Liver (tissue), 9 donors: ENCODE measurements around the gene PRCD. TPM values are rescaled to one million over a fixed set of nuclear protein-coding genes. Genes with fewer than 3 reads are reported as not detected.

Experiments
- DNase-seq: peaks from one replicate; pipeline ENCODE4 v3.0.0-alpha.2; 2017; ENCODE audit warnings: low spot score
- H3K27ac ChIP-seq, 2 donors: one replicate each; pipeline ENCODE4 v1.7.0; 2013; ENCODE audit warnings: inconsistent platforms in 2 of 2, low read length in 2 of 2, control low read depth in 1 of 2, low read depth in 1 of 2, mild to moderate bottlenecking in 1 of 2
- H3K27me3 ChIP-seq, 4 donors: one replicate each; pipeline versions ENCODE4 v1.6.1 to v1.7.0; 2013; ENCODE audit warnings: low read length in 3 of 4, inconsistent platforms in 1 of 4, mild to moderate bottlenecking in 1 of 4, moderate library complexity in 1 of 4; ENCODE audit not compliant: control insufficient read depth in 4 of 4, insufficient read depth in 4 of 4
- H3K36me3 ChIP-seq, 4 donors: one replicate each; pipeline versions ENCODE4 v1.6.1 to v1.7.0; 2013; ENCODE audit warnings: low read length in 3 of 4, mild to moderate bottlenecking in 3 of 4, low read depth in 1 of 4, moderate library complexity in 1 of 4; ENCODE audit not compliant: control insufficient read depth in 4 of 4, insufficient read depth in 3 of 4
- H3K4me1 ChIP-seq, 4 donors: one replicate each; pipeline versions ENCODE4 v1.6.1 to v1.7.0; 2013; ENCODE audit warnings: low read length in 3 of 4, mild to moderate bottlenecking in 3 of 4, moderate library complexity in 1 of 4; ENCODE audit not compliant: control insufficient read depth in 4 of 4, insufficient read depth in 4 of 4
- H3K4me3 ChIP-seq, 3 donors: one replicate each; pipeline versions ENCODE4 v1.6.1 to v1.7.0; 2013; ENCODE audit warnings: low read length in 3 of 3, control low read depth in 1 of 3, low read depth in 1 of 3, mild to moderate bottlenecking in 1 of 3
- H3K9ac ChIP-seq, 2 donors: one replicate each; pipeline ENCODE4 v1.7.0; 2013; ENCODE audit warnings: low read length in 2 of 2, mild to moderate bottlenecking in 2 of 2, moderate library complexity in 2 of 2, control low read depth in 1 of 2, low read depth in 1 of 2
- H3K9me3 ChIP-seq, 4 donors: one replicate each; pipeline versions ENCODE4 v1.6.1 to v1.7.0; 2013; ENCODE audit warnings: low read length in 3 of 4; ENCODE audit not compliant: control insufficient read depth in 4 of 4
- ATF3 ChIP-seq: IDR thresholded peaks from 2 replicates; pipeline ENCODE4 v1.6.1; 2016; ENCODE audit warnings: antibody characterized with exemption
- CTCF ChIP-seq: fragments of 150-350 bp; IDR thresholded peaks from 2 replicates; pipeline ENCODE4 v1.5.1; 2017; ENCODE audit warnings: improper control_type of control experiment, low read depth, low read length; ENCODE audit not compliant: missing input control
- EGR1 ChIP-seq, 2 donors: IDR thresholded peaks; 2 replicates each; pipeline ENCODE4 v1.6.1; 2016 to 2018; ENCODE audit warnings: antibody characterized with exemption in 2 of 2, low read depth in 2 of 2
- FOXA2 ChIP-seq: IDR thresholded peaks from 2 replicates; pipeline ENCODE4 v1.6.1; 2016; ENCODE audit warnings: antibody characterized with exemption
- GABPA ChIP-seq, 2 donors: IDR thresholded peaks in 1 of 2; conservative IDR thresholded peaks in 1 of 2; 2 replicates each; pipeline ENCODE4 v1.6.1; 2016; ENCODE audit warnings: antibody characterized with exemption in 2 of 2, mild to moderate bottlenecking in 1 of 2, moderate library complexity in 1 of 2
- HNF4A ChIP-seq, 2 donors: conservative IDR thresholded peaks; 2 replicates each; pipeline ENCODE4 v1.6.1; 2016; ENCODE audit warnings: antibody characterized with exemption in 2 of 2, mild to moderate bottlenecking in 2 of 2
- HNF4G ChIP-seq: IDR thresholded peaks from 2 replicates; pipeline ENCODE4 v1.6.1; 2016; ENCODE audit warnings: antibody characterized with exemption
- JUND ChIP-seq, 2 donors: IDR thresholded peaks; 2 replicates each; pipeline ENCODE4 v1.6.1; 2016; ENCODE audit warnings: antibody characterized with exemption in 2 of 2
- MAX ChIP-seq: IDR thresholded peaks from 2 replicates; pipeline ENCODE4 v1.6.1; 2016; ENCODE audit warnings: antibody characterized with exemption
- NR2F2 ChIP-seq: IDR thresholded peaks from 2 replicates; pipeline ENCODE4 v1.6.1; 2016; ENCODE audit warnings: antibody characterized with exemption
- RAD21 ChIP-seq, 2 donors: IDR thresholded peaks; 2 replicates each; pipeline ENCODE4 v1.6.1; 2016; ENCODE audit warnings: antibody characterized with exemption in 2 of 2, mild to moderate bottlenecking in 2 of 2
- REST ChIP-seq: IDR thresholded peaks from 2 replicates; pipeline ENCODE4 v1.6.1; 2016; ENCODE audit warnings: antibody characterized with exemption, mild to moderate bottlenecking
- RXRA ChIP-seq, 2 donors: IDR thresholded peaks; 2 replicates each; pipeline ENCODE4 v1.6.1; 2017 to 2018; ENCODE audit warnings: antibody characterized with exemption in 2 of 2, mild to moderate bottlenecking in 1 of 2
- SP1 ChIP-seq: IDR thresholded peaks from 2 replicates; pipeline ENCODE4 v1.6.1; 2018; ENCODE audit warnings: antibody characterized with exemption, mild to moderate bottlenecking
- TAF1 ChIP-seq: conservative IDR thresholded peaks from 2 replicates; pipeline ENCODE4 v1.6.1; 2016; ENCODE audit warnings: antibody characterized with exemption, mild to moderate bottlenecking
- YY1 ChIP-seq: IDR thresholded peaks from 2 replicates; pipeline ENCODE4 v1.6.1; 2016; ENCODE audit warnings: antibody characterized with exemption, mild to moderate bottlenecking
- ZBTB33 ChIP-seq: IDR thresholded peaks from 2 replicates; pipeline ENCODE4 v1.6.1; 2016; ENCODE audit warnings: antibody characterized with exemption
- WGBS: extraction: QIAGEN DNeasy Blood & Tissue Kit; methylation state at CpG from one replicate; pipeline ENCODE4 v1.1.7; 2013; 5-methylcytosine and 5-hydroxymethylcytosine counted together
- polyA plus RNA-seq, 2 donors: library from polyadenylated mRNA; stranded (reverse) in 1 of 2; unstranded in 1 of 2; fragments of 200-250 nt in 1 of 2; fragments of >200 nt in 1 of 2; fragmentation: Nextera tagmentation in 1 of 2; extraction: Ambion mirVana in 1 of 2; gene quantifications; one replicate each; pipeline versions ENCODE4 v1.2.1 to v1.2.3, GENCODE V29; 2013 to 2015
- total RNA-seq, 2 donors: library from RNA; depleted of rRNA; stranded (reverse); fragments of >200 nt; gene quantifications; one replicate each; pipeline ENCODE4 v1.2.3, GENCODE V29; 2014
- donor health status: healthy.
- donor health status: healthy.
- donor health status: healthy.
- donor health status: healthy.
- donor health status: healthy.

The PRCD gene
- total and polyA plus RNA-seq, 4 donors = 0.63 to 1.0 (median 0.75) TPM; not detected in 1

GRCh38 chr17:76547183-76547641 lies 7.4 kb downstream of the PRCD start:
- no peak overlapping the region for H3K4me3 ChIP-seq
- no peaks in the 10 kb centered on the region for H3K36me3 ChIP-seq
- no peak for TF ChIP-seq SP1
- TF ChIP-seq CTCF = peak; percentile 60
- no peak for TF ChIP-seq TAF1
- TF ChIP-seq RAD21 (IDR thresholded peaks at IDR 0.05) = peak; percentile 79 to 88
- H3K4me1 ChIP-seq = peaks cover 7 to 57% (median 47%) of the 10 kb centered on the region in 4 donors
- WGBS = 55% methylated on average over 3 of the region's 3 CpGs
- no peak overlapping the region for H3K9ac ChIP-seq
- H3K27me3 ChIP-seq = no peaks in the 10 kb centered on the region
- DNase-seq = peak; percentile 66
- H3K27ac ChIP-seq = peak overlapping the region in 1 of 2 donors; percentile 25
- H3K9me3 ChIP-seq = no peaks in the 10 kb centered on the region

DNA sequence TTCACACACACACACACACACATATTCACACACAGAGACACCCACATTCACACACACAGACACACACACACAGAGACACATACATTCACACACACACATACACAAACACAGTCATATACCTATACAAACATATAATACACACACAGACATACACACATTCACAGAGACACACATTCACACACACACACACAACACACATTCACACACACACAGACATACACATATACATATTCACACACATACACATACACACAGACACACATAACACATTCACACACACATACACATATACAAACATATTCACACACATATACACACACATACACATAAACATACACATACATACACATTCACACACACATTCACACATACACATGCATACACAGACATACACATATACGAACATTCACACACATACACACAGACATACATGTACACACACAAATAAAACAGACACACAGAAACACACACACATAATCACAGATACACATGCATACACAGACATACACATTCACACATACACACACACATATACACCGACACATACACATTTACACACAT lies 7.9 kb downstream of the PRCD start:
- 80% methylated on average over 2 of the region's 2 CpGs for WGBS
- no peaks in the 10 kb centered on the region for H3K36me3 ChIP-seq
- peak overlapping the region in 1 of 2 donors; percentile 4 for H3K9ac ChIP-seq
- H3K27ac ChIP-seq = peak overlapping the region in 1 of 2 donors; percentile 90
- peaks cover 7 to 57% (median 46%) of the 10 kb centered on the region in 4 donors for H3K4me1 ChIP-seq
- no peaks in the 10 kb centered on the region for H3K27me3 ChIP-seq
- no peaks in the 10 kb centered on the region for H3K9me3 ChIP-seq
- no peak for DNase-seq
- H3K4me3 ChIP-seq = no peak overlapping the region
- TF ChIP-seq YY1 = no peak
- TF ChIP-seq TAF1 = no peak
- no peak for TF ChIP-seq CTCF
- TF ChIP-seq JUND (IDR thresholded peaks at IDR 0.05) = no peak
- no peak for TF ChIP-seq FOXA2
- TF ChIP-seq MAX = no peak
- no peak for TF ChIP-seq HNF4G
- no peak for TF ChIP-seq ZBTB33
- TF ChIP-seq NR2F2 = no peak
- TF ChIP-seq SP1 = no peak
- TF ChIP-seq RXRA (IDR thresholded peaks at IDR 0.05) = no peak
- TF ChIP-seq REST = no peak
- no peak for TF ChIP-seq EGR1 (IDR thresholded peaks at IDR 0.05; ENCODE audit: low read depth in 2 of 2)
- TF ChIP-seq HNF4A (conservative IDR thresholded peaks at IDR 0.05) = no peak
- TF ChIP-seq ATF3 = no peak
- TF ChIP-seq GABPA (IDR thresholded peaks at IDR 0.05 in 1 of 2, conservative IDR thresholded peaks at IDR 0.05 in 1 of 2) = no peak
